Measurements from ENCODE around the gene PRR14L.
"Not testable (repeated sequence)": the region's sequence is repeated elsewhere in the genome, so short reads cannot be mapped to it uniquely, and the experiment has no call there.

Gene PRR14L

DNA sequence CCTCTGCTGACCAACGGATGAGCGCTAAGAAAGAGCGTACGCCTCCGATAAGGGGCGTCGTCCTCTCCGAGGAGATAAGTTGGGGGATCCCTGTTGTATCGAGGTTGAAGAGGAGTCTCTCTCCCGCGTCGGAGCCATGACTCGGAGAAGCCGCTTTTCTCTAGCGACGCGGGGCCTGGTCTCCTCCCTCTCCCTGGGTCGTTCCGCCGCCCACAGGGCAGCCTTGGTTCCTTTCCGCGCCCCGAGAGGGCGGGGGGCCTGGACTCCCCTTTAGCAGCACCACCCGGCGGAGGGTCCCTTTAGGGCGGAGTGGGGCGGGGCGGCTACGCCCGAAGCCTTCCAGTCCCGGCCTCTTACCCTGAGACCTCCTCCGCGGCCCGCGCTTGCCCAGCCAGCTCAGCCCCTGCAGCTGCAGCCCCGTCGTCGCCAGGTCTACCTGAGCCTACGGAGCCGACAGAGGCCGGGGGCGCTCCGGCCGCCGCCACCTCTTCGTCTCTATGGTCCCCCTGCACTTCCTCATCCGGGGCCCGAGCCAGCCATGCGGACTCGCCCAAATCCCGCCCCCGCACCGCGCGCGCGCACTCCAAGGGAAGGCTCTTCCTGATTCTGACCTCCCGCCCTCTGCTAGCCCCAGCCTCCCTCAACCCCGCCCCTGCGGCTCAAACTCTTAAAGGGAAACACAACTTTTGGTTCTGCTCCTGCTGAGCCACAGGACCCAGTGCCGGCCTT lies at the start of gene PRR14L:
PRR14L (minus strand) TSS at position 497 of the 729 bp plus-strand sequence. CDS start 11,272 bp downstream, outside the sequence.
- DNase-seq = peak; percentile 99

DNA sequence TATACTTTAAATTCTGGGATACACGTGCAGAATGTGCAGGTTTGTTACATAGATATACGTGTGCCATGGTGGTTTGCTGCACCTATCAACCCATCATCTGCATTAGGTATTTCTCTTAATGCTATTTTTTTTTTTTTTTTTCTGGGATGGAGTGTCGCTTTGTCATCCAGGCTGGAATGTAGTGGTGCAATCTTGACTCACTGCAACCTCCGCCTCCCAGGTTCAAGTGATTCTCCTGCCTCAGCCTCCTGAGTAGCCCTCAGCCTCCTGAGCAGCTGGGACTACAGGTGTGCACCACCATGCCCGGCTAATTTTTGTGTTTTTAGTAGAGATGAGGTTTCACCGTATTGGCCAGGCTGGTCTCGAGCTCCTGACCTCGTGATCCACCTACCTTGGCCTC lies 49.4 kb upstream of the PRR14L start:
- not testable (repeated sequence) for DNase-seq

DNA sequence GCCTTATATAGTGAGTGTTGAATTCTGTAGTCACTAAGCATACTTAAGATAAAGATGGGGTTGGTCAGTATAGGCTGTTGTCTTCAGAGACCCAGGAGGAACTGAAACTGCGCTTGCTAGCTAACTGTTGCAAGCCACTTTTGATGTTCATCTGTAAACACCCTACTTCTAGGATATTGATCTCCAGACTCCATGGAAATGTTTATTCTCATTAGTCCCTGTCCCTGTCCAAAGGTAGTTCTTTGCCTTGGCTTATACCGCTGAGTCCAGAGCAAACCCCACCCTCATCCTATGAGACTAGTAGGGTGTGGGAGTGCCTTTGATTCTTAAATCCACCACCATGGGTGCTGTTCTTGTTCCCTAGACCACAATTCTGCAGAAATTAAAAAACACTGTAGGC lies 40.3 kb upstream of the PRR14L start:
- DNase-seq = no peak

DNA sequence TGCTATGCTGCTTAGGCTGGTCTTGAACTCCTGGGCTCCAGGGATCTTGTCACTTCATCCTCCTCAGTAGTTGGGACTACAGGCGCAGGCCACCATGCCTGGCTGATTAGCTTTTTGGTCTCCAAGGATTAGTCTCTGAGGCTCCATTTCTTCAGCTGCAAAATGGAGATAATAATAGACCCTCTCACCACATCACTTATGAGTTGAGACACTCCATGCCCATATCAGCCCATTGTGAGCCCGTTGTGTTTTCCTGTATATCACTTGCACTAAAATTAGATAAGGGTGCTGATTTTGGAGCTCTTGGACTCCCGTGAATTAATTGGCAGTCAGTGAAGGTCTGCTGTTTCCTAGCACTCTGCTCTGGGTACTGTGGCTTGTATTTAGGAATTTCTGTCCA lies 39.9 kb upstream of the PRR14L start:
- DNase-seq = no peak

DNA sequence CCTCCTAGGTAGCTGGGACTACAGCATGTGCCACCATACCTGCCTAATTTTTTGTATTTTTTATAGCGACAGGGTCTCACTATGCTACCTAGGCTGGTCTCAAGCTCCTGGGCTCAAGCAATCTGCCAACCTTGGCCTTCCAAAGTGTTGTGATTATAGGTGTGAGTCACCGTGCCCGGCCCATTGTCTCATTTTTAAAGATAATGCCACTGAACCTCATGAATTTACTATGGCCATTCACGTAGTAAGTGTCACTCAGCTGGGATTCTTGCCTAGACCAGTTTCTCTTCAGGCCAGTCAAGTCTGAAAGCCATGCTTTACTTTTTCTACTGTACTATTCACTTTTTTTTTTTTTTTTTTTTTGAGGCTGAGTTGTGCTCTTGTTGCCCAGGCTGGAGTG lies 26.3 kb upstream of the PRR14L start:
- DNase-seq = no peak

DNA sequence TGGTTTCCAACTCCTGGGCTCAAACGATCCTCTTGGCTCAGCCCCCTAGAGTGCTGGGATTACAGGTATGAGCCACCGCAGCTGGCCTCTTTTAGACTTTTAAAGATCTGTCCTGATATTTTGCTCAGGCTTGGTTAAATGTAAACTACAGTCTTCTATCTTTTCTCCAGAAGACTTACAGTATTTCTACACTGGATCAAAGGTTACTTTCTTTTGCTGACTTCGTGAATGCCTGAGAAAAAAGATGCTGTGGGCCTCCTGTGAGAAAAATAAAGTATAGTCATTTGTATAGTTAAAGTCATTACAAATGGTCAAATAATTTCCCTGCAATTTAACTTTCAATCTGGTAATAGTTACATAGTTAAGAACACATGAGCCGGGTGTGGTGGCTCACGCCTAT lies 23.5 kb upstream of the PRR14L start:
- DNase-seq = no peak

DNA sequence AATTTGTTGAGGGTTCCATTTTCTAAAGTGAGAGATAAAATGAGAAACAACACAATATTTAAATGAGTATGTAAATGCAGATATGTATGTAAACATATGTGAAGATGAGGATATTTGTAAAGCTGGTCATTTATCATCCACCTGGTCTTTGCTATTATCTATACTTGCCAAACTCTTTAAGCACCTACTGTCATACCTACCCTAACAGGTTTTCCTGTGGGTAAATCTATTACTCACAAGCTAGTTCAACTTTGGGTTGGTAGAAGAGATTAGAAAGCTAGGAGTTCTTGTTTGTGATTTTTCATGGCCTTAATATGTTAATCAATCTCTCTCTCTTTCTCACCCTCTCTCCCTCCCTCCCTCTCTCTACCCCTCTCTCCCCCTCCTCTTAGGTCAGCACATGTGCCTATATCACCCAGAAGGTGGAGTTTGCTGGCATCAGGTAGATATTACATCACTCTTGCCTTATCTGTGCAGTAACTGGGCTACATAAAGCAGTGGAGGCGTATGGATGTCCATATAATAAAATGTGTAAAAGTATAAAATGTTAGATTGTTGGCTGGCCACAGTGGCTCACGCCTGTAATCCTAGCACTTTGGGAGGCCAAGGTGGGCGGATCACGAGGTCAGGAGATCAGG lies 18.6 kb upstream of the PRR14L start:
- no peak for DNase-seq

DNA sequence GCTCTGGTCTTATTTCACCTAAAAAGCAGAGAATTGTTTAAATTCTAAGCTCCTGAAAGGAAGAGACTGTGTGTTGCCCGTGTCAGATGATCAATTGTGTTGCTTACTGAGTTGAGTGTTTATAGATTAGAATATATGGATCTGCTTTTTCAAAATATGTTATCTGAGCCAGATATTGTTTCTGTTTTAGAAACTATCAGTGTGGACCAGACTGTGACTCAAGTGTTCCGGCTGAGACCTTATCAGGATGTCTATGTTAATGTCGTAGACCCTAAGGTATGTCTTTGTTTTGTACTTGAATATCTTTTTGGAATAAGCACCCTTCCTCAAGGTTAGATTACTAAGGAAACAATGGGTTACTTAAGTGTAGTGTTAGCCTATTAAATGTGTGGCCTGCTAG lies 14.9 kb upstream of the PRR14L start:
- no peak for DNase-seq

DNA sequence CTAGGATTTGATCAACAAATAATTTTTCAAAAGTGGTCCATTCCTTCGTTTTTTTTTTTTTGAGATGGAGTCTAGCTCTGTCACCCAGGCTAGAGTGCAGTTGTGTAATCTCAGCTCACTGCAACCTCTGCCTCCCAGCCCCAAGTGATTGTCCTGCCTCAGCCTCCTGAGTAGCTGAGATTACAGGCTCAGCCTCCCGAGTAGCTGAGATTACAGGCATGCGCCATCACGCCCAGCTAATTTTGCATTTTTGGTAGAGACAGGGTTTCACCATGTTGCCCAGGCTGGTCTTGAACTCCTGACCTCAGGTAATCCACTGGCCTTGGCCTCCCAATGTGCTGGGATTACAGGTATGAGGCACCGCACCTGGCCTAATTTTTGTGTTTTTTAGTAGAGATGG lies 8.9 kb upstream of the PRR14L start:
- DNase-seq = not testable (repeated sequence)

DNA sequence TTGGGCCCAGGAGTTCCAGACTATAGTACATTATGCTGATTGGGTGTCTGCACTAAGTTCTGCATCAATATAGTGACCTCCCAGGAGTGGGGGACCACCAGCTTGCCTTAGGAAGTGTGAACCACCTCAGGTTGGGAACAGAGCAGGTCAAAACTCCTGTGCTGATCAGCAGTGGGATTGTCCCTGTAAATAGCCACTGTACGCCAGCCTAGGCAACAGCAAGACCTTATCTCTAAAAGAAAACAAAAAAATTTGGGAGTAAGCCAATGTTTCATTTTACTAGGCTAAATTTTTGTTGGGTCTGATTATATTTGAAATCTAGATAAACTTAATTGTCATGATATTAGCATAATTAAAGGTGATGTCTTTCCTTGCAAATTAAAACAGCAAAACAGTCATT lies 7.3 kb upstream of the PRR14L start:
- DNase-seq = no peak

DNA sequence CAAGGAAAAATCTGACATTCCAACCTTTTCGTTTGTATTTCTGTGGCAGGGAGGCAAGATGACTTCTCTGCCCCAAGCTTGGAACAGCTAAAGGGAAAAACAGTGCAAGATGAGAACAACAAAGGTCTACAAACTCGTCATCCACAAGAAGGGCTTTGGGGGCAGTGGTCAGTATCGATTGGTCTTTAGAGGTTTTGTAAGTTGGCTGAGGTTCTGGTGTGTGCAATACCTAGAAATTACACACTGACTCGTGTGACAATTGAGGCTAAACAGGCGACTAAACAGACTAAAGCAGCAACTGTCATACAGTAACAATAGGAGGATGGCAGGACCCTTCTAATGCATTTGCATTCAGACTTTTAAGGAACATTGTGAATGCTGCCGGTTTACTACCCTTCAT lies 4.9 kb upstream of the PRR14L start:
- no peak for DNase-seq

DNA sequence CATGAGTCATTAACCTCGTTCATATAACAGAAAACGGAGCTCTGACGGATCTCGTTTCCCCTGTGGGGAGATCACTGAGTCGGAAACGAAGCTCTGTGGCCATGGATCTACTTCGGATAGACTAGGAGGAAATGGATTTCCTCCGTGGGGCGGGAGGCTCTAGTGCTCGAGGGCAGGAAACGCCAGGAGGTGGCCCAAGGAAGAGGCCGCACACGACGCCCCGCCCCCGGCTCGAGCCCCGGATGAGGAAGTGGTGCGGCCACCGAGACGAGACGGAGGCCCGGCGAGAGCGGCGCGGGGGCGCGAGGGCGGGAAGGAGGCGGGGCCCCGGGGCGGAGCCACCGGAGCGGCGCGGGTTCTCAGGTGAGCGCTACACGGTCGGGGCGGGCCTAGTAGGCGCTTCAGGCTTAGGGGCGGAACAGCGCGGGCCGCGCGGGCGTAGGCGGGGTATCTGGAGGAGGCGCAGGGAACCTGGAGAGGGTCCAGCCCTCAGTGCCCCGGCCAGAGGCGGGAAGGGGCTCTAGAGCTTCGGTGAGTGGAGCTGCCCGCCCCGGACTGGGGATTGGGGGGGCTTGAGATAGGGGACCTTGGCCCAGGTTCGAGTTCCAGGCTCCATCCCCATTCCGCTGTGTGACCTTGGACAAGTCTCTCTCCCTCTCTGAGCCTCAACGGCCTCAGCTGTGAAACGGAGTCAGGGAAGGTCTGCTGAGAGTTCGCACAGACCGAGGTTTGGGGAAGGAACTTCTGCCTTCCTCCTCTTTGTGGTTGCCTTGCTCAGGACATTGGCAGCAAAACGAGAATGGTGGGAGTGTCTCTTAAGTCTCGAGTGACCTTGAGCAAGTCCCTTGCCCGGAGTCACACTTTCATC lies 3.9 kb upstream of the PRR14L start, which contains the start of gene DEPDC5:
DEPDC5 (plus strand) TSS at position 386 of the 868 bp plus-strand sequence. CDS start 903 bp downstream, outside the sequence.
- DNase-seq = peak; percentile 97

DNA sequence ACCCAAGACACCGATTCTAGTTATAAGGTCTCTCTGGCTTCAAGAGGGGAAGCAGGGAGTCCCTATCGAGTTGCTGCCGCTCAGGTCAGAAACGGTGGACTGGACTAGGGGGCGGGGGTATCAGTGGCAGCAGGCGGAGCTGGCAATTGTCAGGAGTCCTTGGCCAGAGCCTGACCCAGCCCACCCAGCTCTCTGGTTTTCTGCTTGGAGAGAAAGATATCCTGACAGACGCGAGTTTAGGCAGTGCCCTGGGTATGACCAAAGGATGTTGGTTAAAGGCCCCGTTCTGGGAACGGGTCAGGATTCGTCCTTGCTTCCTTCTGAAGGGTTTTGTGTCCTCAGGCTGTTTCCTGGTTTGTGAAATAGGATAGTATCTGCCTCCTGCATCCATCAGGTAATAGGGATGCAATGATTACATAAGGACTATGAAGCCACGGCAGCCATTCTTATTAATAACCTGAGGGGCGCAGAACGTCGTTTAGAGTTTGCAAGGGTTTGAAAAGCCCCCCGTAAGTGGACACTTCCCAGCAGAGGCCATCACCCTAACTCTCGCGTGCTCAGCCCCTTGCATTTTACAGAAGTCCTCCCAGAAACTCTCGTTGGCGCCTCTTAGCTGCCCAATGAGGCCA lies 3.2 kb upstream of the PRR14L start:
- no peak for DNase-seq

DNA sequence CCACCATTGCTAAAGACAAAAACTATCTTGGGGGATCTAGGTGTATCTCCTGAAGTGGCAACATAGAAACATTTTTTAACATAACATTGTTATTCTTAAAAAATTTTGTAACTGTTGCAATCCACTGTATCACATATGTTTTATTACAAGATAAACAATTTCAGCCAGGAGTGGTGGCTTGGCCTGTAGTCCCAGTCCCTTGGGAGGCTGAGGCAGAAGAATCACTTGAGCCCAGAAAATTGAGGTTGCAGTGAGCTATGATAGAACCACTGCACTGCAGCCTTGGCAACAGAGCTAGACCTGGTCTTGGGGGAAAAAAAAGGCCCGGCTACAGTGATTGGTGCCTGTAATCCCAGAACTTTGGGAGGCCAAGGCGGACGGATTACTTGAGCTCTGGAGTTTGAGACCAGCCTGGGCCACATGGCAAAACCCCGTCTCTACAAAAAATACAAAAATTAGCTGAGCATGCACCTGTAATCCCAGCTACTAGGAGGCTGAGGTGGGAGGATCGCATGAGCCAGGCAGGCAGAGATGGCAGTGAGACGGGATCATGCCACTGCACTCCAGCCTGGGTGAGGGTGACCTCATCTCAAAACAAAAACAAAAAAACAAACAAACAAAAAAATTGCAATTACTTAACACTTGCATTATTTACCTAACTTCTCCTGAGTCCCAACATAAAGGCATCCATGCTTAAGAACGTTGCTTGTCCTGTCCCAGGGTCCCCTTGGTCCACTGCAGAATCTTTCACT lies 2.3 kb upstream of the PRR14L start:
- no peak for DNase-seq

DNA sequence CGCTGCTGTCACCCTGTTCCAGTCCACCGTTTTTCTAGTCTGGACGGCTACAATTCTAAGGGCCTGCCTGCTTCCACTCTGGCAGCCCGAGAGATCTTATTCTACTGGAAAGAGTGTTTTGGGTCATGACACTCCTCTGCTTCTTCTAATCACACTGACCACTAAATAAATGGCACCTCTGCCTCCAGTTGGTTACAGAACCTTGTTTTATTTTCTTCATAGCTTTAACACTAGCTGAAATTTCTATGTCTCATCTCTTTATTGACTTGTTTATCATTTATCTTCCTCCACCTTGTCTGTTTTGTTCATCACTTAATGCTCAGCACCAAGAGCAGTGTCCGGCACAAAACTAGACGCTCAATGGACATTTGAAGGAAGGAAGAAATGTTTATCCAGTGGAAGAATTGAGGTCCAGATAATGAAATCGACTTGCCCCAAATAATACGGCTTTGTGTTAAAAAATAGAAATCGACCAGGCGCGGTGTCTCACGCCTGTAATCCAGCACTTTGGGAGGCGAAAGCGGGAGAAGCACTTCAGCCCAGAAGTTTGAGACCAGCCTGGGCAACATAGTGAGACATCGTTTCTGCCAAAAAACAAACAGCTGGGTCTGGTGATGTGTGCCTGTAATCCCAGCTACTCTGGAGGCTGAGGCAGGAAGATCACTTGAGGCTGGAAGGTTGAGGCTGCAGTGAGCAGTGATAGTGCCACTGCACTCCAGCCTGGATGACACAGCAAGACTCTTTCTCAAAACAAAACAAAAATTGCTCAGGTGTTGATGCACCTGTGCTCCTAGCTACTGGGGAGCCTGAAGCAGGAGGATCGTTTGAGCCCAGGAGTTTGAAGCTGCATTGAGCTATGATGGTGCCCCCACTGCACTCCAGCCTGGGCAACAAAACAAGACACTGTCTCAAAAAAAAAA lies 693 bp upstream of the PRR14L start:
- no peak for DNase-seq

DNA sequence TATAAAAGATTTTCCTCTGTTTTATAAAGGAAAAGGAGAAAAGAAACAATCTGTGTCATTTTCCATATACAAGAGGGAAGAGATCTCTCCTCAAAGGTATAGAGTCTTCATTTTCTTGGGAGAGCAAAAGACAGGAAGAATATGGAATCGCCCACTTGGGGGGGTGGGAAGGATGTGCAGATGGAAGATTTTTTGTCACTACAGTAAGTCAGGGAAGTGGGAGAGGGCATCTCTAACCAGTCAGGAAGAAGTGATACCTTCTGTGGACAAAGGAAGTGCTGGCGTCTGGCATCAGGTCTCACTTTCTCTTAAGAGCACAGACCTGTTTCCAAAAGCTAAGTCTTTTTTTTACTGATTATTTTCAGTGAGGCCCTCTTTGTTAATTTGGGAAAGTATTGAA lies 1.4 kb downstream of the PRR14L start:
- DNase-seq = no peak

DNA sequence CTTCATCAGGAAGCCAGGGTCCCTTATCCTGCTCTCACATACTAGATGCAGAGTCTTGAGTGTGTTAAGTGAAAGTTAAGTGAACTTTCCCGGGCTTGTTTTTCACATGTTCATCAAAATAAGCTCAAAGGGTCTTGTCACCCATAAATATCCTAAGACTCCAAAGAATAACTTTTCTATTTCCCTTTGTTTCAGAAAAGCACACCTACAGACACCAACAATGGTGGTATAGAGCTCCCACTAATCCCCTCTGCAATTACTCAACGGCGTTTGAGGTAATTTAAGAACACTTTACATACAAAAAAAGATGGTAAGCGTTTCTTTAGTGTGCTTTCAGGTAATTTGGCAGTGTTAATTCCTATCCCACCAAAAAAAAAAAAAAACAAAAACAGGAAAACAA lies 2.5 kb downstream of the PRR14L start:
- DNase-seq = no peak

DNA sequence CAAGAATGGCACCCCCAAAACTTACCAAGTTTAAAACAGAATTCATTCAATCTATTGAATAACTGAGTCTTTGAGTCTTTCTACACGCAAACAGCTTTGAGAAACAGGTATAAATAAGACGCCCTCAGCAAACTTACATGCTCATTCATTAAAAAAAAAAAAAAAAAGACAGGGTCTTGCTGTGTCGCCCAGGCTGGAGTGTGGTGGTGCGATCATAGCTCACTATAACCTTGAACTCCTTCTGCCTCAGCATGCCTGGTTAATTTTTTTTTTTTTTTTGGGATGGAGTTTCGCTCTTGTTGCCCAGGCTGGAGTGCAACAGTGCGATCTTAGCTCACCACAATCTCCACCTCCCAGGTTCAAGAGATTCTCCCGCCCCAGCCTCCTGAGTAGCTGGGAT lies 6.1 kb downstream of the PRR14L start:
- DNase-seq = no peak

DNA sequence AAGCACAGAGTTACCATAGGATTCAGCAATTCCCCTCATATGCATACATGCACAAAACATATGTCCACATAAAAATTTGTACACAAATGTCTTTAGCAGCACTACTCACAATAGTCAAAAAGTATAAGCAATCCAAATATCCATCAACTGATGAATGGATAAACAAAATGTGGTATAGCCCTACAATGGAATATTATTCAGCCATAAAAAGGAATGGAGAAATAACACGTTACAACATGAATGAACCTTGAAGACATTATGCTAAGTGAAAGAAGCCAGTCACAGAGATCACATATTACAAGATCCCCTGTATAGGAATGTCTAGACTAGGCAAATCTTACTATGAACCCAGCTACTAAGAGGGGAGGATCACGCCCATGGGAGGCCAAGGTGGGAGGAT lies 7.2 kb downstream of the PRR14L start:
- no peak for DNase-seq

DNA sequence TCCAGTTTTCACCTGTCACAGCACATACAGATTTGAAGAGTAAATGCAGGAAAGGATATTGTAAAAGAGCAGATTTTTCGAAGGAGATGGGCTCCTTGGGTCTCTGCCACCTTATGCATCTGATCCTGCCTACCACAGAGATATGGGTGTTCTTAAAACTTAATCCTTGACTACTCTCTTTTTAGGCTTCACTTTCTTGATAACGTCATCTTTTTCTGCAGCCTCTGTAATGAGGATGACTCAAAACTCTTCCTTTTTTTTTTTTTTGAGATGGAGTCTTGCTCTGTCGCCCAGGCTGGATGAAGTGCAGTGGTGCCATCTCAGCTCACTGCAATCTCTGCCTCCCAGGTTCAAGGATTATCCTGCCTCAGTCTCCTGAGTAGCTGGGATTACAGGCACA lies 7.8 kb downstream of the PRR14L start:
- DNase-seq = no peak

DNA sequence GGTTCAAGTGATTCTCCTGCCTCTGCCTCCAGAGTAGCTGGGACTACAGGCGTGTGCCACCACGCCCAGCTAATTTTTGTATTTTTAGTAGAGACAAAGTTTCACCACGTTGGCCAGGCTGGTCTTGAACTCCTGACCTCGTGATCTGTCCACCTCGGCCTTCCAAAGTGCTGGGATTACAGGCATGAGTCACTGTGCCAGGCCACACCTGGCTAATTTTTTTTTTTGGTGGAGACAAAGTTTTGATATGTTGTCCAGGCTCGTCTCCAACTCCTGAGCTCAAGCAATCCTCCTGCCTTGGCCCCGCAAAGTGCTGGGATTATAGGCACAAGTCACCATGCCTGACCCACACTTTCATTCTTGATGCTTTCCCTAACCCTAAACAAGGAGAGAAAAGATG lies 9.6 kb downstream of the PRR14L start:
- DNase-seq = not testable (repeated sequence)

All from activated CD4-positive, alpha-beta T cell treated with anti-CD3 and anti-CD28 coated beads, Interleukin-2, Interleukin-6, amounts not matched to agents 100 ng/mL and 50 ng/mL, durations not matched to agents 16 hours and 8 hours (primary cell).